K562 (cell line): Measurements from ENCODE around the gene SON. TPM values are rescaled to one million over a fixed set of nuclear protein-coding genes. Genes with fewer than 3 reads are reported as not detected.
A peak's percentile ranks its signal among the peaks of the same experiment; 100 is the strongest.

Source experiments
- ARHGAP35 ChIP-seq: fragments of 450-650 bp; IDR thresholded peaks from 2 replicates; pipeline ENCODE4 v1.6.1; 2018; ENCODE audit not compliant: partially characterized antibody
- CHD1 ChIP-seq: fragments of 200-600 bp; sonication (generic); IDR thresholded peaks from one replicate; pipeline ENCODE4 v1.6.1; 2012; ENCODE audit warnings: mild to moderate bottlenecking, moderate library complexity, low read length, inconsistent platforms
- E2F5 ChIP-seq: sonication (generic); formaldehyde crosslinking; IDR thresholded peaks from 2 replicates; pipeline ENCODE4 v1.8.0; 2022; ENCODE audit warnings: mild to moderate bottlenecking, missing genetic modification reagents
- E2F8 ChIP-seq: fragments of 450-650 bp; IDR thresholded peaks from 2 replicates; pipeline ENCODE4 v1.7.1; 2018; ENCODE audit warnings: mild to moderate bottlenecking, low read depth; ENCODE audit not compliant: partially characterized antibody
- GABPA ChIP-seq: fragments of 200-800 bp; sonication (Bioruptor generic); conservative IDR thresholded peaks from 2 replicates; pipeline ENCODE4 v1.6.1; 2016; ENCODE audit warnings: low read depth, missing genetic modification characterization, missing compliant biosample characterization
- HINFP ChIP-seq: fragments of 450-650 bp; conservative IDR thresholded peaks from 2 replicates; pipeline ENCODE4 v1.6.1; 2016; ENCODE audit warnings: missing genetic modification characterization, low read depth, mild to moderate bottlenecking, control low read depth, missing compliant biosample characterization
- KDM2B ChIP-seq: fragments of 250-450 bp; sonication (Bioruptor Pico); IDR thresholded peaks from 2 replicates; pipeline ENCODE4 v1.8.0; 2021; ENCODE audit warnings: mild to moderate bottlenecking, moderate library complexity
- TEAD4 ChIP-seq, 2 experiments: sonication (generic) in 1 of 2; formaldehyde crosslinking in 1 of 2; IDR thresholded peaks; 2 replicates each; pipeline versions ENCODE4 v1.6.1 to v1.8.0; 2012 to 2022; ENCODE audit warnings: borderline replicate concordance in 1 of 2, inconsistent platforms in 1 of 2, low read length in 1 of 2, mild to moderate bottlenecking in 1 of 2, missing genetic modification reagents in 1 of 2
- THRA ChIP-seq: fragments of 450-650 bp; IDR thresholded peaks from 2 replicates; pipeline ENCODE4 v1.6.1; 2017; ENCODE audit warnings: mild to moderate bottlenecking, moderate library complexity
- YBX1 ChIP-seq: fragments of 450-650 bp; IDR thresholded peaks from 2 replicates; pipeline ENCODE4 v1.7.1; 2016; ENCODE audit warnings: mild to moderate bottlenecking
- ZBTB43 ChIP-seq: sonication (generic); formaldehyde crosslinking; IDR thresholded peaks from 2 replicates; pipeline ENCODE4 v1.8.0; 2023; ENCODE audit warnings: mild to moderate bottlenecking, missing genetic modification reagents
- ZNF311 ChIP-seq: fragments of 250-450 bp; sonication (Bioruptor Pico); IDR thresholded peaks from 2 replicates; pipeline ENCODE4 v1.4.0; 2020; ENCODE audit warnings: mild to moderate bottlenecking, moderate library complexity
- ZNF77 ChIP-seq: fragments of 250-450 bp; sonication (Bioruptor Pico); IDR thresholded peaks from 2 replicates; pipeline ENCODE4 v1.5.0; 2020
- polyA plus RNA-seq, 8 experiments: library from polyadenylated mRNA; depleted of rRNA in 4 of 8; stranded (reverse) in 5 of 8; unstranded in 3 of 8; fragments of >200 nt; fragmentation: Nextera tagmentation in 2 of 8; fragmentation: Illumina TruSeq in 1 of 8; extraction: Ambion mirVana in 2 of 8; extraction: Trizol in 1 of 8; gene quantifications; 2 replicates each; pipeline versions ENCODE4 v1.2.1 to v1.2.3, GENCODE V29; 2011 to 2014; ENCODE audit warnings: inconsistent platforms in 1 of 8, missing spikeins in 1 of 8
- total RNA-seq, 7 experiments: library from RNA; depleted of rRNA in 6 of 7; stranded (reverse); fragments of >200 nt in 6 of 7; fragmentation: Illumina TruSeq in 2 of 7; extraction: Trizol in 2 of 7; gene quantifications; 2 replicates each; pipeline versions ENCODE4 v1.2.1 to v1.2.3, GENCODE V29; 2011 to 2021; ENCODE audit warnings: low replicate concordance in 1 of 7

Gene SON
- total and polyA plus RNA-seq, 9 of the 15 experiments (the other 6 are each of a cell fraction or from before 2014, with no cell fraction given): 105 to 742 (median 187) TPM

GRCh38 chr21:33543505-33544129 lies 779 bp downstream of the SON start (continued):
- TF ChIP-seq E2F5 (CRISPR knock-in tag) (no peak), GABPA (tag) (peak; percentile 39; the same call in 1 of the 2 replicates), ARHGAP35 (no peak), E2F8 (peak; percentile 44), CHD1 (peak; percentile 12), KDM2B (no peak), THRA (no peak), ZNF77 (CRISPR knock-in tag) (no peak), TEAD4 (IDR thresholded peaks at IDR 0.05; ENCODE audit: low read length) (peak; percentile 16; the same call in 1 of the 2 replicates), TEAD4 (CRISPR knock-in tag; IDR thresholded peaks at IDR 0.05; ENCODE audit: borderline replicate concordance) (no peak), ZNF311 (no peak), ZBTB43 (peak; percentile 57; the same call in 1 of the 2 replicates), HINFP (tag) (no peak), YBX1 (no peak)
